Erythroblast (primary cell): ENCODE data around the gene DDX39B.
A peak's percentile ranks its signal among the peaks of the same experiment; 100 is the strongest.
"Not testable (repeated sequence)": the region's sequence is repeated elsewhere in the genome, so short reads cannot be mapped to it uniquely, and the experiment has no call there.

ENCODE experiments used
- DNase-seq, 2 experiments: peaks; one replicate each; lab custom pipeline; 2025; lab: John Stamatoyannopoulos, UW
- GATA1 ChIP-seq: IDR thresholded peaks from 2 replicates; pipeline ENCODE4 v1.6.1; 2011; ENCODE audit warnings: low read depth, mild to moderate bottlenecking, control low read depth, low read length, moderate library complexity
- POLR2A ChIP-seq: IDR thresholded peaks from 2 replicates; pipeline ENCODE4 v1.6.1; 2011; ENCODE audit warnings: mild to moderate bottlenecking, low read length

The DDX39B gene

DNA sequence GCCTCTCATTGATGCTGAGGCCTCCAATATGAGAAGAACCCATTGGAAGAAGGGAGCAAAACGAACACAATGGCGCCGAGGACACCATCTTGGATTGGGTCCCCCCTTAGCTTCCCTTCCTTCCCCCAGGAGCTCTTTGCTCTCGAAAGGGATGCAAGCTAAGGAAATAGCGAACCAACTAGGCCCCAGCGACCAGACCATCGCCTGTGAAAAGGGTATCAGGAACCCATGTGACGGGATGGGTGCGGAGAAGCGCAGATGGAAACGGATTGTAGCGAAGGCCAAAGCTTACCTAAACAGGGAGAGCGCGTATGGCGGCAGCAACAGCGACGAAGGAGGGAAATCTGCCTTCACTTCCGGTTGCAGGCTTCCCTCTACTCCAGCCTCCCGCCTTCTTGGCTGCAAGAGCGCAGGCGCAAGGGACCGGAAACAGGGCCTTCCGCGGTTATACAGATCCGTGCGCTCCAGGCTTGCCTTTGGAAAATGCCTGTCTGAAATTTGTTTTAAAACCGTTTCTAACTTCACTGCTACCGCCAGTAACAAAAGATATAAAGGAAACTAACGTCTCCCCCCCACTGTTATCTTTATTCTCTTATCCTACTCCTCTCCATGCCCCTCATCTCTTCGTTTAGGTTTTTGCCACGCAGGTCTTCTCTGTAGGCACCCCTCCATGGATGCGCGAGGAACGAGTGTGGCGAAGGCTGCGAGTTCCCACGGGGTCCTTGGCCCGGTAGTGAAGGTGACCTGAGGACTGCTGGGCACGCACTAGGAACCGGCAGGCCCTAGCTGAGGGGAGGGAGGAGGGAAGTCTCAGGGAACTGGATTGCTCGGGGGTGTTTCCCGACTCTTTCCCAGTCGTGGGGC lies at the start of gene DDX39B:
Gene DDX39B, minus strand, starts transcription at position 346 of the 864 bp plus-strand sequence. CDS start 1,471 bp downstream, outside the sequence.
- peak; percentile 98 for DNase-seq
- TF ChIP-seq POLR2A (peak; percentile 98), GATA1 (no peak)

DNA sequence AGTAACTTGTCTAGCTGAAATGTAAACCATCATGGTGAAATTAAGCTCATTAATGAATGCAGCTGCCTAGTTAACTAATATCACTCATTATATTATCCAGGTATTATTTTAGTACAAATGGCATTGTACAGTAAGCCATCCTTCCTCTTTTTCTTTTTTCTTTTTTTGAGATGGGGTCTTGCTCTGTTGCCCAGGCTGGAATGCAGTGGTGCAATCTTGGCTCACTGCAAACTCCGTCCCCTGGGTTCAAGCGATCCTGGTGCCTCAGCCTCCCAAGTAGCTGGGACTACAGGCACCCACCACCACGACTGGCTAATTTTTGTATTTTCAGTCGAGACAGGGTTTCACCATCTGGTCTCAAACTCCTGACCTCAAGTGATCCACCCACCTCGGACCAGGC lies 48.9 kb upstream of the DDX39B start:
- DNase-seq: not testable (repeated sequence)

- DNase-seq: no peak
- no peak for TF ChIP-seq POLR2A
- TF ChIP-seq GATA1: no peak
These were observed 47.3 kb upstream of the DDX39B start for GRCh38 chr6:31588871-31589650.

- TF ChIP-seq GATA1: no peak
- TF ChIP-seq POLR2A: no peak
- no peak for DNase-seq
These were observed 46.3 kb upstream of the DDX39B start for GRCh38 chr6:31587791-31588777.

GRCh38 chr6:31586599-31587281 lies 44.9 kb upstream of the DDX39B start:
- TF ChIP-seq GATA1: no peak
- no peak for TF ChIP-seq POLR2A
- no peak for DNase-seq

DNA sequence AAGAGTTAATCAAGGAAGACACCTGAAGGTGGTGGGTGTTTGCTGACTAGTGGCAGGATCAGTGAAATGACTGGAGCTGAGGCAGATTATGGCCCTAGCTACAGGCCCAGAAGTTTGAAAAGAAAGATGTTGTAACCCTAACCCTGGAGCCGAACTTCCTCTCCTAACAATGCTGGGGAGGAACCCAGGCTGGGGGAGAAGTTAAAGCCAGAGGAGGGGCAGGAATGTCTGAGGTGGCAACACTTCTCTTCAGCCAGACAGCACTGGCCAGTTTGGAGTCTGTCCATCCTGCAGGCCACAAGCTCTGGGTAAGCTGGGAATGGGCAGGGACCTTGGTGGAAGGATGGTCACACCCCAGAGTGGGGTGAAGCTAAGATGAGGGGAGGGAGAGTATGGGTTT lies 44.2 kb upstream of the DDX39B start, which contains the start of gene LST1:
Gene LST1, plus strand, starts transcription at position 270 of the 400 bp plus-strand sequence. CDS start 1,023 bp downstream, outside the sequence.
- TF ChIP-seq GATA1: no peak
- TF ChIP-seq POLR2A: no peak

DNA sequence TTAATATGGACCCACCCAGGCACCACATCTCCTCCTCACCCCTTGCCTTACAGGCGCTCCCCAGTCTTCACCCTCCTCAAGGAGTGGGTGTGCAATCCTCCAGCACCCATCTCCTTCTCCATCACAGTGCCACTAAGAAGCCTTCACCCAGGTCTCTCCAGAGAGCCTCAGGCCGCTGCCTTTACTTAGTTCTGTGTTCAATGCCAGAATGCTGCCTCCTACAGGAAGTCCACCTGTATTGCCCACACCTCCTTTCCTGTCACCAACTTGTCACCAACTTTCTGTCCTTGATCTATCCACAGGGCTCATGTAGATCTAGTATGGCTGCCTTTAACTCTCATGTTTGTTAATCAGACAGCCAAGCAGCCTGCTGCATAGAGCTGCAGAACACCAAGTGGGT lies 43.7 kb upstream of the DDX39B start:
- no peak for TF ChIP-seq POLR2A
- peak; percentile 44 to 47 for DNase-seq

More for the DNA sequence above, 44.2 kb upstream of the DDX39B start, which contains the start of gene LST1:
- DNase-seq: no peak

GRCh38 chr6:31582230-31582643 lies 40.4 kb upstream of the DDX39B start, which contains the start of gene LTB:
TSS of gene LTB (minus strand) at chr6:31582424. CDS start at chr6:31582417, 7 bp downstream.
- TF ChIP-seq POLR2A (no peak), GATA1 (no peak)
- DNase-seq: no peak

DNA sequence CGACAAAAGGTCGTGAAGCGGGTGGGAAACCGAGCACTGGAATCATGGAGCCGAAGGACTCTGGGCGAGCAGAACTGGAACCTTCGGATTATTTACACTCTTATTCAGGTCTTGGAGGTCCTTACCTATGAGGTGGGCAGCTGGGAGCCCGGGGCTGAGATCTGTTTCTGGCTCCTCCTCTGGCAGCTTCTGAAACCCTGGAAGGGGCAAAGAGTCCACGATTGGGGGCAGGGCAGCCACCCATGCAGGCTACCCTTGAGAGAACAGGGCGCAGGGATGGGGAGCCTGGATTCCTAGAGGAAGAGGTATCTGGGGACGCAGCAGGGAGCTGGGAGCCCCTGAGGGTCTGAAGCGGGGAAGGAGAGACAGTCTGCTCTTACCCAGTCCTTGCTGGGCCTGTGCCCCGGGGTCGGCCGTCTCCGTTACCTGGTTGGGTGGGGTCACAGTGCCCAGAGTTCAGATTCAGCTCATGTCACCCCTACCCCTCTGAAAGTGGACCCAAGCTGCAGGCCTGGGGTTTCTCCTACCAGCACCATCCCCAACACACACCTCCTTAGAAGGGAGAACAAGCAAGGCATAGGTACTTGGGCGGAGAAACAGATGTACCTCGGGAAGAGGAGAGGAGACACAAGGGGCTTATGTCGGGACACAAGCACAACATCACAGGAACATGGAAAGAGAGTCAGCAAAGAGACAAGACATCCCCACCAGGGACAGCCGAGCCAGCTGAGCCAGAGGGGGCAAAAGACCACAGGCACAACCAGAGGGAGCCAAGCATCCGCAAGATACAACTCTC lies 39.8 kb upstream of the DDX39B start:
- no peak for DNase-seq
- TF ChIP-seq GATA1 (no peak), POLR2A (no peak)

DNA sequence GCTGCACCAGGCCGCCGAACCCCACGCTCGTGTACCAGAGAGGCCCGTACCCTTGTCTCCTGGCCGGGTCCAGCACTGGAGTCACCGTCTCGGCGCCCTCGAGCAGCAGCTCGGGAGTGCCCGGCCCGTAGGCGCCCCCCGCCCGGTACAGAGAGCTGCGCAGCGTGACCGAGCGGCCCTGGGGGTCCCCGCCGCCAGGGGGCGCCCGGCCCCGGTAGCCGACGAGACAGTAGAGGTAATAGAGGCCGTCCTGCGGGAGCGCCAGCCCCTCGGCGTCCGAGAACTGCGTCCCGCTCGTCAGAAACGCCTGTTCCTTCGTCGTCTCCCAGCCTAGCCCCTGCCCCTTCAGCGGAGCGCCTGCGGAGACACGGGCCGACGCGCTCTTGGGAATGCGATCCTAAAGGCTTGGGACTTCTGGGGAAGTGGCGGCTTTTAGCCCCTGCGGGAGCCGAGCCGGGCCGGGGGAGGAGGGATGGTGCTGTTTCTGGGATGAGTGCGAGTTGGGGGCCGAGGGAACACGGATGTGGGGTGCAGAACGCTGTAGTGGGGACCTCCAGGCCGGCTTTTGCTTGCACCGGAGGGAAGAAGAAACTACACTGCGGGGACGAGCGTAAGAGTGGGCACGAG lies 39.1 kb upstream of the DDX39B start:
- TF ChIP-seq POLR2A: no peak
- TF ChIP-seq GATA1: no peak

DNA sequence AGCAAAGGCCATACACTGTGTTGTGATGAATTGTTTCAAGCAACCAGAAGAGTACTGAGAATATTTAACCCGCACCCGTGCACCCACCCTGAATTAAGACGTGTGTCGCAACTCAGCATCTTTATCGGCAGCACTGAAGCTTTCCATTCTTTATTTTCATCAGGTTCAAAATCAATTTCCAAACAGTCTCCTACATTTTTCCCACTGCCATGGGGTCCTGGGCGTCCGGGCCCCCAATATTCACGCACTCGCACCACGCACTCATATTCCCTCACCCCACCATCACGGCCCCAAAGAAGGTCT lies 38.6 kb upstream of the DDX39B start:
- DNase-seq: no peak
- TF ChIP-seq GATA1: no peak
- no peak for TF ChIP-seq POLR2A

More for the DNA sequence above, 39.1 kb upstream of the DDX39B start:
- DNase-seq: peak; percentile 80 to 88
